Panc1 (cell line): Measurements from ENCODE around the gene FYN.

Experiments used
- CTCF ChIP-seq: fragments of 450-650 bp; IDR thresholded peaks from 2 replicates; pipeline ENCODE4 v1.5.1; 2017; ENCODE audit warnings: mild to moderate bottlenecking
- POLR2AphosphoS5 ChIP-seq: IDR thresholded peaks from 2 replicates; pipeline ENCODE4 v1.6.1; 2012; ENCODE audit warnings: mild to moderate bottlenecking, low read depth, low read length, moderate library complexity
- REST ChIP-seq, 2 experiments: IDR thresholded peaks; 2 replicates each; pipeline ENCODE4 v1.6.1; 2011 to 2012; ENCODE audit warnings: low read depth in 2 of 2, control low read depth in 1 of 2, low read length in 1 of 2, mild to moderate bottlenecking in 1 of 2, moderate library complexity in 1 of 2; ENCODE audit not compliant: insufficient read depth in 1 of 2
- SIN3A ChIP-seq: IDR thresholded peaks from 2 replicates; pipeline ENCODE4 v1.6.1; 2012; ENCODE audit warnings: low read depth, mild to moderate bottlenecking, low read length, moderate library complexity, borderline replicate concordance; ENCODE audit not compliant: insufficient read depth

GRCh38 chr6:111848262-111848812 is 24.9 kb downstream of the FYN start:
- TF ChIP-seq CTCF (no peak), SIN3A (no peak), POLR2AphosphoS5 (no peak), REST (IDR thresholded peaks at IDR 0.05; ENCODE audit: insufficient read depth in 1 of 2, low read depth in 2 of 2, low read length in 1 of 2) (no peak)
